ENCODE results near the gene CDH12.
"Not testable (repeated sequence)": the region's sequence is repeated elsewhere in the genome, so short reads cannot be mapped to it uniquely, and the experiment has no call there.

The CDH12 gene

GRCh38 chr5:22010808-22011207, 842.3 kb downstream of the CDH12 start:
- not testable (repeated sequence) for DNase-seq (ENCODE audit: low read depth)

DNA sequence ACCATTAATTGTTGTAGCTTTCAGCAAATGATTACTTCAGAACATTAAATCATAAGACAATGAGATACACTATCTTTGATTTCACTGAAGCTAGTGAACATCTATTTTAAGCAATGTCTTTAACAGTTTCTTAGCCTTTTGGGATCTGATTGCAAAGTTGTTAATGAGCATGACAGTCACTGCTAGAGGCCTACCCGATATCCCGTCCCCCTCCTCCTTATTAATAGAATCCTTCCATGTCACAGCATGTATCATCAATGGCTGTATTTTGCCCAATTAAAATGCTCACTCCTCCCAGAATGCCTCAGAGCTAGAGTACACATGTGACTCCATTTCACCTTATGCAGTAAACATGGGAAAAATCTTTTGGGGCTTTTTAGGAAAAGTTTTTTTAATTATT, 852.0 kb downstream of the CDH12 start:
- not testable (repeated sequence) for DNase-seq (ENCODE audit: low read depth)

- not testable (repeated sequence) for DNase-seq (ENCODE audit: low read depth)
Observed at GRCh38 chr5:21985799-21986198, 867.3 kb downstream of the CDH12 start.

DNA sequence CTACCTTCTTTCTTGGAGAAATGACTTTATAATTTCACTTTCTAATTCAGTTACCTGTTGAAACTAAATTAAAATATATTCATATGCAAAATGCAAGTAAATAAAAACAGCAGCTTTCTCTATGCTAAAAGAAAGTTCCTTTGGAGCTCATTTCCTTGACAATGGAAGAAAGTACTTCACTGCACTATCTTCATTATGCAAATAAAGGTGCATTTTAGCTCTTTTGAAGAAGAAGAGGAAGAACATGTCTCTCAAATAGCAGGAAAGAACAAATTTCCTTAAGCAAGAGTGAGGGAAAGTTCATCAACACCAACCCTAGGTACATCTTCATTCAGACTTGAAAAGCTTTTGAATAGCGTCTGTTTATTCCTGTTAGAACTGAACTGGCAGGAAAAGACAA, 901.6 kb downstream of the CDH12 start:
- DNase-seq (ENCODE audit: low read depth), result not testable (repeated sequence)

DNA sequence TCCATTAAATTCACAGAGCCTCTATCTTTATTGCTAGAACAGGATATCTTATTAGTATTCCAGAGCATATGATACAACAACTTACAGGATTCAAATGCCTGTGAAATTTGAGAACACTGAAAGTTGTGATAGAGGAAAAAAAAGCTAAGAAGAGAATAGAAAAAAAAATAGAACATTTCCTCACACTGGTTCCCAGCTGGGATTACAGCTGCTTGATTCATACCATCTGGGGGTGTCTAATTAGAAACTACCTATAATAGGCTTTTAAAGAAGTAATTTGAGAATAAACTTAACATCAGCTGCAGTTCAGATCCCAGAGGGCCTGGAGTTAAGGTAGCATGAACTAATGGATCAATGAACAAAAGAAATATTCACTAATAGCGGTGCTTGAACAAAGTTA, 922.0 kb downstream of the CDH12 start:
- no peak for DNase-seq (ENCODE audit: low read depth)

GRCh38 chr5:21919414-21920022, 933.6 kb downstream of the CDH12 start:
- DNase-seq (ENCODE audit: low read depth), result peak; percentile 1

- DNase-seq (ENCODE audit: low read depth), result no peak
Observed at GRCh38 chr5:21918451-21918850, 934.7 kb downstream of the CDH12 start.

DNA sequence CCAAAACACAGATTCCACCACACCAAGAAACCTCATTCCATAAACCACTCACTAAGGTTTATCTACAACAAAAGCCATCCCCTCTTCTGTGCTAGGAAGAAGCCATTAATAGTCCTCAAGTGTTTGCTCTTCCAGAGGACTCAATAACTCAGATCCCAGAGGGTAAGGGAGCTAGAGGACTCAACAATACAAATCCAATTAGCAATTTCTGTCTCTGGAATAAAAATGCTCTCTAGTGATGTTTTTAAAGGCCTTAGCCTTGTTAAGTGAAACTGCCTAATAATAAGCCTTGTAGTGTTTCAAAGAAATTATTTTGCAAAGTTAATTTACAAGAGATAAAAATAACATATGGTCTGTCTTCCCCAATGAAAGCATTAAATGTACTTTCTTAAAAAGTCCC, 942.4 kb downstream of the CDH12 start:
- DNase-seq (ENCODE audit: low read depth), result no peak

DNA sequence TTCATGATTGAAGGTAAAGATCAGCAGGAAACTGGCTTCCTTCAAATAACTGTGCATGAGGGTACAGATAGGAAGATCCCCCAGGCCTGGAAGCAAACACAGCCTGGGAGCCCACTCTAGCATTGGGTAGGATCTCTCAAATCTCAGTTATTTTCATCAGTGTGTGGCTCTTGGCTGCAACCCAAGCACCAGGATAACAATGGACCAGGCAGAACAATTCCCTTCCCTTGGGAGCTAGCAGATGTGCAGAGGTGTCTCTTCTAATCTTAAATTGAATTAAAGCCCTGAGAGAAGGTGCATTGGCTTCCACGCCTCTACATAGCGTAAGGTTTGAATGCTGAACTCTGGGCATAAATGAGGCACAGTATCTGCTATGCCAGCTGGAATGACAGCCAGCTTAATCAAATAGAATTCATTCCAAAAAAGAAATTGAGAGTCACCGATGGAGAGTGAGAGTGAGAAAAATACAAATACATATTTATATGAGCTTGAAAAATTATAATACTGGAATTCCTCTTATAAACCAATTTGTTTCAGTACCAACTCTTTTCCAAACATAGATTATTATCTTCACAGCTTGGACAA, 957.3 kb downstream of the CDH12 start:
- DNase-seq (ENCODE audit: low read depth), result no peak

GRCh38 chr5:21893161-21893560, 960.0 kb downstream of the CDH12 start:
- DNase-seq (ENCODE audit: low read depth), result no peak

DNA sequence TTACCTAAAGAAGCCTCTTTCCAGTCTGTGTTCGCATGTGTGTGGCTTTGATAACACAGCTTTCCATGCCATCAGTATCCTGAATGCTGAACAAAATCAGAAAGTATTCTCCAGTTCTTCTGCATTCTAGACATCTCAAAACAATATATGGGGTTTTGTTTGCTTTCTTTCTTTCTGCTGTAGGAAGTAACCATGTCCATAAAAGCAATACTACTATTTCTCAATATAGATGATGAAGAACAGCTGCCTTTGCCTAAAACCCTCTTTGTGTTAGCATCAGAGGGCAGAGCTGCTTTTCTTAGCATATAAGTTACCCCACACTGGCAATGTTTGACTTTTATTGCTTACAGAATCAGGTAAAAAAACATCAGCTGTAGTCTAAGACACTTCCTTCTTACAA, 963.6 kb downstream of the CDH12 start:
- DNase-seq (ENCODE audit: low read depth), result no peak

- no peak for DNase-seq (ENCODE audit: low read depth)
Observed at GRCh38 chr5:21882074-21882745, 970.9 kb downstream of the CDH12 start.

- no peak for DNase-seq (ENCODE audit: low read depth)
Observed at GRCh38 chr5:21880164-21880563, 973.0 kb downstream of the CDH12 start.

- no peak for DNase-seq (ENCODE audit: low read depth)
Observed at GRCh38 chr5:21862986-21863385, 990.2 kb downstream of the CDH12 start.

GRCh38 chr5:21858441-21858840, 994.7 kb downstream of the CDH12 start:
- DNase-seq (ENCODE audit: low read depth), result no peak

- DNase-seq (ENCODE audit: low read depth), result no peak
Observed at GRCh38 chr5:21856987-21857386, 996.2 kb downstream of the CDH12 start.

DNA sequence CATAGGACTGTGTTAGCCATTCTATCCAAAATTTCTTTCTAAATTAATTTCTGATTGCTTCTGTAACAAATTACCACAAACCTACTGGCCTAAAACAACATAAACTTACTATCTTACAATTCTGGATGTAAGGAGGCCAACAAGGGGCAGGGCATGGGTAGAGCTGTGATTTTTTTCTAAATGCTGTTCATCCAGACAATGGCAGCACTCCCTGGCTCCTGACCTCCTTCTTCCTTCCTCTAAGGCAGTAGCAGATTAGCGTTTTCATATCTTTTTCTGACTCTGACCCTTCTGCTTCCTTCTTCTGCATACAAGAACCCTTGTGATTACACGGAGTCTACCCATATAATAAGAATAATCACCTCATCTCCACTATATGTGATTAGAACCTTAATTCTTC, 1005.8 kb downstream of the CDH12 start:
- no peak for DNase-seq (ENCODE audit: low read depth)

- DNase-seq (ENCODE audit: low read depth), result no peak
Observed at GRCh38 chr5:21844960-21845359, 1008.2 kb downstream of the CDH12 start.

DNA sequence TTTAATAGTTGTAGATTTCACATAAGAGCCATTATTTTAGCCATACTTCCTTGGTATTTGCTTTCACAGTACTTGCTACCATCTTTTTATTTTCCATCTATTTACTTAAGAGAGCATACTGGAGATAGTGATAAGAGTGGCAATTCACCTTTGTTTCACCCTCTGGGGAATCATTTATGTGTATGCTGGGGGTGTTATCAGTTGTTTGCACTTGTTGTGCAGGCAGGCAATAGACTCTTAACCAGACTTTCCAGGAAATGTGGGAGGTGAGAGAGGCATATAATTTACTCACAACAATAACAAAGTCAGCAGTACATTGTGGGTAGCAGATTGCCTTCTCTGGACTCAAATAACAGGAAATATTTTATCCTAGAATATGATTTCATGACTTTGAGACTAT, 1018.3 kb downstream of the CDH12 start:
- no peak for DNase-seq (ENCODE audit: low read depth)

DNA sequence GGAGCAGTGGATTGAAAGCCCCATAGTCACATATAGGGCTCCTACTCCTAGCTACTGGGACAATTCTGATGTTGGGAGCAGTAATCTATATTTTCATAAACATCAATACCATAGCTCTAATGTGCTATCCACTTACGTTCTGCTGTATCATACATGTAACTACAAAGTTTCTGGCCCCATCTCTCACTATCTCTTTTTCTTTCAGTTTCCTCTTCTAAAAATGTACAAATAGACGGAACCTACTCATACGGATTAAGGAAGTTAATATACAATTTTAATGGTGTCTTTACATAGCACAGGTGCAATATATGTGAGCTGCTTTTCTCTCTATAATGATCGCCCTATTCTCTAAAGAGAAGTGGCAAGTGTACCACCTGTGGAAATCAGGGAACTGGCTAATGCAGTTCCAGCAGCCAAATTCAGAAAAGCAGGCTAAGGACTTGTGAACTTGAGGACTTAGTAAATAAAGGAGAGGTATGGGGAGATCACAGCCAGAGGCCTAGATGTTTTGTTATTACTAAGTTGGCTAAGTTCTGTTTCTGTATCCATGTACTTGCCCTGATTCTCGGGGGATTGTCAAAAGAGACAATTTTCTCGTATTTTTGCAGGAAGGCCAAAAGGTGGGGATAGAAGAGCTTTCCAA, 1021.9 kb downstream of the CDH12 start:
- DNase-seq (ENCODE audit: low read depth), result no peak

DNA sequence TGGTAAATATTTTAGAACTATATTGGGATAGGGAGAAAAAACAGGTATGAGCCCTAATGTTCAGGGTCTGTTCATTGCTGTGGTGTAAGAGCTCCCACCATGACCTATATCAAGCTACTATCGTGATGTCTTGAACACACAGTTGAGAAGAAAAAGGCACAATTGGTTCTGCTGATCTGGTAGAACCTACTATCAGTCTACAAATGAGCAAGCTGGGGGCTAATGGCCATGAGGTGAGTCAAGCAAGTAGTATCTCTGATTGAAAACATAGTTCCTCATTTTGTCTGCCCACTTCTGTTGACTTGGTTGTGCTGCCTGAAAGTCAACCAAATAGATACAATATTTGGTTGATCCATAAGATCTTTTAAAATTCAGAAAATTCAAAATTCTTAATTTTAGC, 1026.3 kb downstream of the CDH12 start:
- no peak for DNase-seq (ENCODE audit: low read depth)

DNA sequence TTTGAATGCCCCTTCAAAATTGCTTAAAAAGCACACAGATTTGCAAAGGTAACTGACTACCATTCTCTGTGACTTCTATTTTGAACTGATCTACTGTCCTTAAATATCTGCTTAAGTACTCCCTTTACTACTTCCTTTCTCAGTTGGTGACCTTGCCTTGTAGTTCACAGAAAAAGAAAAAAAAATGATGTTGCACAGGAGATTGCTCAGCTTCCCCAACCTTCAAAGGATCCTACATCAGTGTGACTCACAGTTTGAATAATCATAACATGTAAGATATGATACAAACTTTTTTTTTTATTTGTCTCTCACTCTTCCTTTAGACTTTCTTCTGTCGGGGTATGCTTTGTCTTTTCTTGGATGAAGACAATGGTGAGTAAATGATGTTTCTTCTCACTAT, 1029.6 kb downstream of the CDH12 start:
- no peak for DNase-seq (ENCODE audit: low read depth)

- no peak for DNase-seq (ENCODE audit: low read depth)
Observed at GRCh38 chr5:21823076-21823574, 1030.0 kb downstream of the CDH12 start.

Data from GM04504 (cell line).